Measurements from ENCODE around the gene RALGPS1.

The RALGPS1 gene

DNA sequence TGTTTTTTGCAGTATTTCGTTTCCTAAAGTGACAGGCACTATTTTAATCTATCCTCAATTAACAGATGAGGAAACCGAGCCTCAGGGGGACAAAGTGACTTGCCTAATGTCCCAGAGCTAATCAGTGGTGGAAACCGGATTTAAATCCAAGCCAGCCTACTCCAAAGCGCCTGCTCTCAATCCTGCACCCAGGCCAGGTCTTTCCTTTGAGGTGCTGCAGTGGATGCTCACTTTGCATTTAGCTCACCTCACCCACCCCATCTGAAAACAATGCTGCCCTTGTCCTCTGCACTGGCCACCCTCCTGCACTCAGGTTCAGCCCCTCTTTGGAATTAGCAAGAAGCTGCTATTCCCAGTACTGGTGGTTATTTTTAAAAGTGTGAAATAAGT lies 191.9 kb downstream of the RALGPS1 start:
- TF ChIP-seq GATA2 (IDR thresholded peaks at IDR 0.05; ENCODE audit: low read depth, low read length) (no peak), GATA3 (IDR thresholded peaks at IDR 0.05; ENCODE audit: low read depth, low read length) (no peak)

DNA sequence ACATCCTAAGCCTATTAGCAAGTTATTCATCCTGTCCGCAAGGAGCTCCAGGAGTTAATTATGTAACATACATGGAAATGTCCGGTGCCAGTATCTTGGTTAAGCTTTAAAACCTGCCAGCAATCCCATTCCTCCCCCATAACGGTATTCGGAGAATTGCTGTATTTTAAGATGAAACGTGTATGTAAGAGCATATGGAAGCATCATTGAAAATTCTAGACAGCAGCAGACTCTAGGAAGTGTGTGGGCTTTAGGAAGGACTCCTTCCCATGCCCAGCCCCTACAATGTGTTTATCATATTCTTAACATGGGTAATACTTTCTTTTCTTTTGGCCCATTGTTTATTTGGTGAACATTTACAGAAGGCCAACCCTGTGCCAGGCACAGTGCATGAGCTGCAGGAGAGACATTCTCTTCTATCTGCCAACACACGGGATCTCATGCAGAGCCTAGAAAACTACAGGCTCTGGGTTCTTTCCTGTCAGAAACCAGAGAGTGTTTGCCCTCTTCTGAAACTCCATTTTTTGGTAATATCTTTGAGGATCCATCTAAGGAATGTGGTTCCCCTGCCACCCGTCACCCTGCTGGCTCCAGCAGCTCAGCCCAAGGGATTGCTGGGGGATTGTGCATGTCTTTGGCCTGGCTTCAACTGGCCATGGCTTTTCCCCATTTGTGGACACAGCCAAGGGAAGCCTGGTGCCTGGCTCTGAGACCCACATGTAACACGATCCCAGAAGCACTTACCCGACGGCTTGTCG lies 192.8 kb downstream of the RALGPS1 start:
- TF ChIP-seq GATA3 (IDR thresholded peaks at IDR 0.05; ENCODE audit: low read depth, low read length), result no peak
- no peak for TF ChIP-seq GATA2 (IDR thresholded peaks at IDR 0.05; ENCODE audit: low read depth, low read length)

DNA sequence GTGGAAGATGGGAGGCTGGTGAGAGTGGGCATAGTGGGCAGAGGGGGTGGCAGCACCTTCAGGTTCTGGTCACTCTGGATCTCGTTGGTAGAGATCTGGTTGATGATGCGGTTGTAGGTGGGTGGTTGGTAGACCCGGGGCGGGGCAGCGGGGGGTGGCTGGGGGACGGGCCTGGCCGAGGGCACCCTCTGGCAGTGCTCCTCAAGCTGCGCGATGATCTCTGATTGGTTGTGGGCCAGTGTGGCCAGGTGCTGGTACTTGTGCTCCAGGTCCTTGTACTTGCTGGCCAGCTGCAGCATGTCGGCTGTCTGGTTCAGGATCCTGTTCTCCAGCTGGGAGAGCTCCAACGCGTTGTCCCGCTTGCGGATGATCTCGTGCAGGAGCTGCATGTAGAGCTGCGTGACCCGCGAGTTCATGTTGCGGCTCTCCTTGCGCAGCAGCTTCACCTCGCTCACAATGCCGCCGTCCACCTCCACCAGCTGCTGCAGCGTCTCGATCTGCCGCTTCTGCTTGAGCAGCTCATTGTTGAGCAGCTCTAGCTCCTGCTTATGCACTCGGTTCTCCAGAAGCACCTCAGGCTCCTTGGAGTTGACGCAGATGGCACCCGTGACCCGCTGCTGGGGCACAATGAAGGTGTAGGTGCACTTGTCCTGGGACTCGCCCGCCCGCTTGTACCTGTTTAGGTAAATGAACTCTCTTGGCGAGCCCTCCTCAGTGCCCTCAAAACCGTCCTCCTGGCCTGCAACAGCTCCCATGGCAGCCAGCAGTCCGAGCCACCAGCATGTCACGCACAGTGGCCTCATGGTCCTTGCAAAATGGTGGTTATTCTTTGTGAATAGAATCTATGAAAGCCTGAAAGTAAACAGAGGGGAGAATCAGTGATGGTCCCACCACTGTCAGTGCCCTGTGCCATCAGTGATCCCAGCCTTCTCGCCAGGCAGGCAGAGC lies 193.6 kb downstream of the RALGPS1 start:
- TF ChIP-seq GATA2 (IDR thresholded peaks at IDR 0.05; ENCODE audit: low read depth, low read length) (no peak), GATA3 (IDR thresholded peaks at IDR 0.05; ENCODE audit: low read depth, low read length) (no peak)

DNA sequence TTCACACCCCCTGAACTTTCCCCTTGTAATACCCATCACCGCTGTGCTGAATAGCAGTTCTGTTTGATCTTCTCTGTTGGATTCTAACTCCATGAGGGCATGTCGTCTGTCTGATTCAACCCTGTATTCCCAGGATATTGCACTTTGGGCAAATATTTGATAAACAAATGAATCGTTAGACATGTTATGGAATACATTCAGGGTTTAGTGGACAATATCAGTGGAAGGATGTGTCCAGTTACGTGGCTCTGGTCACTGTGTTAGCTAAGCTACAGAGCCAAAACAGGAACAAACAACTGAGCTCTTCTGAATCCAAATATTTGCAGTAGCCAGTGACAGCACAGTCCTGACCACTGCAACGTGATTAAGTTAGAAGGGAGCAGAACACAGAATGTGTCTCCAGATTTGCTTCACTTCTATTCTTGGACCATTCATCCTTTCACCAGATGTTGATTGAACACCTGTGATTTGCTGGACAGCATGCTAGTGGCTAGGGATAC lies 194.7 kb downstream of the RALGPS1 start:
- TF ChIP-seq GATA2 (IDR thresholded peaks at IDR 0.05; ENCODE audit: low read depth, low read length) (no peak), GATA3 (IDR thresholded peaks at IDR 0.05; ENCODE audit: low read depth, low read length) (no peak)

DNA sequence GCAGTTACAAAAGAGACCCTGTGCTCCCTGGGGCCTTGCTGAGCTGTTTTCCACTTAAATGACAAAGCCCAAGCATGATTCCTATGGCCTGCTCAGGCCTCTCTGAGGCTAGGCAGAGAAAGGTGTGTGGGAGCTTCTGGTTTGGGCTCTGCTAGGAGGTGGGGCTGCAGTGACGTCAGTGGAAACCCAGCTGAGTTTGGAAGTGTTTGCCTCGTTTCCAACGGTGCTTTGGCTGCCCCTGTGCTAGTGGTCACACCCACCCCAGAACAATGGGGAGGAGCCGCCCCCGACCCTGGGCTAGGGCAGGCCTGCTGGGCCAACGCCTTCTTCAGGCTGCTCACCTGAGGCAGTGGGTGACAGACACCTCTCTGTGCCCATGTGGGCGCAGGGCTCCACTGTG lies 197.5 kb downstream of the RALGPS1 start:
- TF ChIP-seq GATA3 (IDR thresholded peaks at IDR 0.05; ENCODE audit: low read depth, low read length), result no peak
- TF ChIP-seq GATA2 (IDR thresholded peaks at IDR 0.05; ENCODE audit: low read depth, low read length), result no peak

DNA sequence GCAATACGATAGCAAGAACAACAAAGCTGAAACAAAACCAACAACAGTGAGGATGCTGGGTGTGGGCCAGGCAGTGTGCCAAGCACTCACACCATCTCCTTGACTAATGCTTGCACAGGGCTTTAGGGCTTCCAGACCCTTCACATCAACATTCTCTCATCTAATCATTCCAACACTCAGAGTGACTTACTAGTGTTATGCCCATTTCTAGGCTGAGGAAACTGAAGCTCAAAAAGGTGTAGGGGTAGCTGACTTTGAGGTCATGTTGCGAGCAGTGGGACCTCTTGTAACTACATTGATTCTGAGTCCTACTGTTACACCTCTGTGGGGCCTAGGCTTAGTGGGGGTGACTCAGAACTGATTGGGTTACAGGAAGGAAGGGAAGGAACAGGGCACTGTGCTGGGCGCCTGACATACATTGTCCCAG lies 198.2 kb downstream of the RALGPS1 start:
- TF ChIP-seq GATA3 (IDR thresholded peaks at IDR 0.05; ENCODE audit: low read depth, low read length), result no peak
- TF ChIP-seq GATA2 (IDR thresholded peaks at IDR 0.05; ENCODE audit: low read depth, low read length), result no peak

DNA sequence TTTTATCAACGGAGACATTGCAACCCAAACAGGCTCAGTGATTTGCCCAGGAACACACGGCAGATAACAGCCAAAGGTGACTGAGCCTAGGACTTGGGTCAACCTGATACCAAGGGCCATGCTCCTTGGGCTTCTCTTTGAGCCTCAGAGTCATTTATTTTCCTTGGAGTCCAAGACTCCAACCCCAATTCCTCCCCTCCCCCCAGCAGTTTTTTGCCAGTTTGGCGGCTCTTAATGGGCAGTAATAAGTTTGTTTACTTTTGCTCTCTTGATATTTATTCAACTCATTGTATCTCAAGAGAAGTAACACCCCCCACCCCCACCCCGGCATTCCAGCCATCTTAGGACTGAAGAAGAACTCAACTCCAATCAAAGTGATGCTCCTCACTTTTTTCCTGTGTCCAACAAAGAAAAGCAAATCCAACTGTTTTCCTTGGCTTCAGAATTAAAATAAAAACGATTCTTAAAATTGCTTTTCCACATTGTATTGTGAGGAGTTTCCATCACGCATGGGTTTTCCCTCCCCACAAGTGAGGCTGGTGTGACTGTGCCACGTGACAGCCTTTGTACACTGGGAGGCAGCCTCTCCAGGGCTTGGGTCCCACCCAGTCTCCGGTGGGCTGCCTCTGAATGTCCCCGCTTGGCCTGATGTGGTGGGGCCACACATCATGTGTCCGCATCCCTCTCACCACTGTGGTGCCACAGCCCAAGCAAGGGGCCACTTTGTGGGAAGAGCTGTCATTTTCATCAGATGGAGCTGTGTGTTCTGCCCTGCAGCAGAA lies 198.8 kb downstream of the RALGPS1 start:
- no peak for TF ChIP-seq GATA2 (IDR thresholded peaks at IDR 0.05; ENCODE audit: low read depth, low read length)
- no peak for TF ChIP-seq GATA3 (IDR thresholded peaks at IDR 0.05; ENCODE audit: low read depth, low read length)

DNA sequence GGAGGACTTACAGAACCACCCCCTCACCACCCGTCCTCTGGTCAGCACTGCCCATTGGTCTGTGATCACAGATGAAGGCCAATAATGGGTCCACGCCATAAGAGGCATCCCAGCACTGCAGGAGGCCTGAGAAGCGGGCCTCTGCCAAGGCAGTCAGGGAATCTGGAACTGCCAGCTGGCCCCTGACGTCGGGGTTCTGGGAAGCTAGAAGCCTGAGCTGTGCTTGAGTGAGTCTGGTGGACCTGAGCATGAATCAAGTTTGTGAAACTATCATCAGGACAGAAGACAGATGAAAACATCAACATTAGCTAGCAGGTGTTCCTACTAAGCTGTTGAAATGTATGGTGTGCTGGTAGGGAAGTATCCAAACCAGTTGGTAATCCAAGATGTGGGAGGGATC lies 200.0 kb downstream of the RALGPS1 start:
- TF ChIP-seq GATA2 (IDR thresholded peaks at IDR 0.05; ENCODE audit: low read depth, low read length), result no peak
- no peak for TF ChIP-seq GATA3 (IDR thresholded peaks at IDR 0.05; ENCODE audit: low read depth, low read length)

DNA sequence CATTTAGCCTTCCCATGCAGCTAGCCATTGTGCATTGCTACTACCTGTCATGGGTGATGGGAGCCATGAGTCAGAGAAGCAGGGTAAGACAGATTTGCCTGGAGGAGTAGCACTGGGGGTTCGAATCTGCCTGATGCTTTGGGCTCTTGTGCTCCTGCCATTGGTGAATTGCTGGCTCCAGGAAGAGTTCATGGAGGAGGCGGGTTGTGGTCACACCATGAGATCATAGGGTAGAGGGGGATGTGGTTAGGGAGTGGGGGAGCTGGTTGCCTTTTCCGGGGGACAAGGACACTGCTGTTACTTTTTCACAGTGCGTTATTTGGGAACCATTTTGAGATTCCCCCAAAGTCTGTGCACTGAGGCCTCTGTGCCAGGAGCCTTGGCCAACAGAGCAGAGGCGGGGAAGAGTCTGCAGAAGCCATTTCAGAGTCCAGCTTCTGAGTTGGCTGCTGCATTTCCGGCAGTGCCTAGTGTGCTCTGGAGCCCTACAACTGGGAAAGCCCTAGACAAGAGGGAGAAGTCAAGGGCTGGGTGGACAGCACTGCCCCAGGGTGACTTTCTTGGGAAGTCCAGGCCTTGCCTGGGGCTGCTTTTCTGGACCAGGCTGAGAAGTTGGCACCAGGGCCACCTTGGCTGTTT lies 201.6 kb downstream of the RALGPS1 start:
- TF ChIP-seq GATA2 (IDR thresholded peaks at IDR 0.05; ENCODE audit: low read depth, low read length), result no peak

DNA sequence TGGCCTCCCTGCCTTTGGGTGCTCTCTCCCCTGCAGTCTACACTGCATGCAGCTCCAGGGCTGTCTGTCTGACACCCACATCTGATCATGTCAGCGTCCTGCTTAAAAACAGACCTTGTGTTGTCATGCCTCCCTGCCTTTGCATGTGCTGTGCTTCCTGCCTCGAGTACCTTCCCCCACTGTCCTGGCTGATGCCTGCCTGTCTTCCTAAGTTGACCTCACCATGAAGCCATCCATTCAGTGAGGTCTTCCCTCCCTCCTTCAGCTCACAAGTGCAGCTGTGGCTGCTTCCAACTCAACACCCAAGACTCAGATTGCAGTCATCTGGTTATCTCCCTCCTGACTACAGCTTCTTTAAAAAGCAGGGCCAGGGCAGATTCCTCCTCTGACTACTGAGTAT lies 202.4 kb downstream of the RALGPS1 start:
- TF ChIP-seq GATA2 (IDR thresholded peaks at IDR 0.05; ENCODE audit: low read depth, low read length), result no peak

DNA sequence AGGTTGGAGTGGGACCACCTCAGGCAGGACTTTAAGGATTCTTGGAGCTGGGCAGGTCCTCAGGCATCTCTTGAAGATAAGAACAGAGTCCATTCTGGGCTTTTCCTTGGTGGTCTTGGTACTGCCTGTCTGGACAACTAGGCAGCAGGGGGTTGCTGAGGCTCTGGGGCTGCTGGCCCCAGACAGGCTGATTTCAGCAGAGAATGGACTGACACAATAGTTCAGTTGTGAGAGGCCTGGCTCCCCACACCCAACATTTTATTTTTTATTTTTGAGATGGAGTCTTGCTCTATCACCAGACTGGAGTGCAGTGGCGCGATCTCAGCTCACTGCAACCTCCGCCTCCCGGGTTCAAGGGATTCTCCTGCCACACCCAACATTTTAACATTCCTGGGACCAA lies 203.2 kb downstream of the RALGPS1 start:
- TF ChIP-seq GATA3 (IDR thresholded peaks at IDR 0.05; ENCODE audit: low read depth, low read length), result no peak
- no peak for TF ChIP-seq GATA2 (IDR thresholded peaks at IDR 0.05; ENCODE audit: low read depth, low read length)

DNA sequence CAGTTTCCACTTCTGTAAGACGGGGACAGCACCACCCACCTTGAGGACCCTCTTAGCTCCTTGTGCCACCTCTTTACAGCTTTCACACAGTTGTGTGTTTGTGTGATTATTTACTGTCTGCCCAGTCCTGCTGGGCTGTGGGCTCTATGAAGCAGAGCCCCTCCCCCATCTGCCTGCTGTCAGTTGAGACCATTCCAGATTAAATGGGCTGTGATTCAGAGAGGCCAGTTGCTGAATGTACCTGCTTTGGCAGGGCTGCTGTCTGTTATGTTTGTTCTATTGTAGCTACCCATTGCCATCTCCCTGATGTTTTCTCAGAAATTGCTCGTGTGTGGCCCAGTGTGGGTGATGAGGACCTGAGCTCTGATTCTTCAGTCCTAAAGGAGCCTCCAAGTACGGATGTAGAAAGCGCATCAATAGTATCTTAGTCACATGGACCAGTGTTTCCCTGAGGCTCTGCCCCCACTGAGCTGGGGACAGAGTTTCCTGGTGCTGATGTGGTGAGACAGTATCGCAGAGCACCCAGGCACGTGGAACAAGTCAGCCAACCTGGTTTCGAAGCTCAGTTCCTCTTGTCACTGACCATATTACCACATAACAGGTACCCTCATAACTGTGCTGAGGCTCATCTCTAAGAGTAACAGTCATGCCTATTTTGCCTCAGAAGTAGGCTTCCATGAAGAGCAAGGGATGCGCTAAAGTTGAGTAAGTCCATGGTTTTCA lies 204.2 kb downstream of the RALGPS1 start:
- TF ChIP-seq GATA3 (IDR thresholded peaks at IDR 0.05; ENCODE audit: low read depth, low read length), result no peak
- no peak for TF ChIP-seq GATA2 (IDR thresholded peaks at IDR 0.05; ENCODE audit: low read depth, low read length)

DNA sequence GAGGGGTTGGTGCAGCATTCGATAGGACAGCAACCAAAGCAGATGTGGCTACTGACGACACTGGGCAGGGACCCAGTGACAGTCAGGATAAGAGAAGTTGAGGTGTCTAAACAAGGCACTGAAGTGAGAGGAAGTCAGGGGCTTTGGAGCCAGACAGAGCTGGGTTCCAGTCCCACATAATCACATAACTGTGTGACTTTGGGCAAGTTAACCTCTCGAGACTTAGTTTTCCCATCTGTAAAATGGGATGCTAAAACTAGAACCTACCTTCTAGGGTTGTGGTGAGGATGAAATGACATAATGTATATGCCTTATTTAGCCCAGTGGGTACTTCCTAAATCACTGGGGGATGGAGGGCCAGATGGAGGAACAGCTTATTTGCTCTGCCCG lies 204.7 kb downstream of the RALGPS1 start:
- no peak for TF ChIP-seq GATA2 (IDR thresholded peaks at IDR 0.05; ENCODE audit: low read depth, low read length)
- TF ChIP-seq GATA3 (IDR thresholded peaks at IDR 0.05; ENCODE audit: low read depth, low read length), result no peak

All from SH-SY5Y (cell line).